Raji (cell line): Measurements from ENCODE around the gene HELZ.
A peak's percentile ranks its signal among the peaks of the same experiment; 100 is the strongest.

Experiments
- POLR2A ChIP-seq: IDR thresholded peaks from 2 replicates; pipeline ENCODE4 v1.6.1; 2011; ENCODE audit warnings: low read depth, low read length, control low read depth; ENCODE audit not compliant: insufficient read depth

Gene HELZ

GRCh38 chr17:67245073-67245693 is at the start of gene HELZ:
TSS of gene HELZ (minus strand) at chr17:67245196. CDS start at chr17:67218804, 26,392 bp downstream.
- peak; percentile 67 for TF ChIP-seq POLR2A

GRCh38 chr17:67293251-67294203 is 48.5 kb upstream of the HELZ start:
- TF ChIP-seq POLR2A = no peak

GRCh38 chr17:67290711-67291291 is 45.8 kb upstream of the HELZ start:
- no peak for TF ChIP-seq POLR2A

- TF ChIP-seq POLR2A = no peak
These were observed 45.2 kb upstream of the HELZ start for GRCh38 chr17:67290244-67290643.

- TF ChIP-seq POLR2A = no peak
These were observed 44.3 kb upstream of the HELZ start for GRCh38 chr17:67289181-67289876.

- TF ChIP-seq POLR2A = no peak
These were observed 40.4 kb upstream of the HELZ start for GRCh38 chr17:67285360-67285759.

- no peak for TF ChIP-seq POLR2A
These were observed 38.9 kb upstream of the HELZ start for GRCh38 chr17:67283731-67284516.

- TF ChIP-seq POLR2A = no peak
These were observed 36.7 kb upstream of the HELZ start for GRCh38 chr17:67281743-67282142.

GRCh38 chr17:67281053-67281452 is 36.1 kb upstream of the HELZ start:
- no peak for TF ChIP-seq POLR2A

GRCh38 chr17:67280279-67280678 is 35.3 kb upstream of the HELZ start:
- TF ChIP-seq POLR2A = no peak

GRCh38 chr17:67279115-67279514 is 34.1 kb upstream of the HELZ start:
- TF ChIP-seq POLR2A = no peak

- TF ChIP-seq POLR2A = no peak
These were observed 33.4 kb upstream of the HELZ start for GRCh38 chr17:67278363-67278762.

GRCh38 chr17:67276075-67276474 is 31.1 kb upstream of the HELZ start:
- no peak for TF ChIP-seq POLR2A

GRCh38 chr17:67274466-67274865 is 29.5 kb upstream of the HELZ start:
- TF ChIP-seq POLR2A = no peak

- TF ChIP-seq POLR2A = no peak
These were observed 28.9 kb upstream of the HELZ start for GRCh38 chr17:67273900-67274299.
